WERI-Rb-1 (cell line): ENCODE measurements around the gene MAD1L1.
A peak's percentile ranks its signal among the peaks of the same experiment; 100 is the strongest.
"Not testable (repeated sequence)": the region's sequence is repeated elsewhere in the genome, so short reads cannot be mapped to it uniquely, and the experiment has no call there.

Source experiments
- DNase-seq: peaks from one replicate; pipeline ENCODE4 v3.0.0-alpha.2; 2020
- H3K27ac ChIP-seq: fragments of 250-450 bp; sonication (Bioruptor Pico); 2 replicates; pipeline ENCODE4 v1.5.1; 2020; ENCODE audit warnings: mild to moderate bottlenecking, moderate library complexity
- H3K27me3 ChIP-seq: fragments of 250-450 bp; sonication (Bioruptor Pico); 2 replicates; pipeline ENCODE4 v1.5.1; 2021; ENCODE audit warnings: mild to moderate bottlenecking, low read depth, moderate library complexity; ENCODE audit not compliant: insufficient read depth, severe bottlenecking
- H3K36me3 ChIP-seq: fragments of 250-450 bp; sonication (Bioruptor Pico); 2 replicates; pipeline ENCODE4 v1.5.1; 2020; ENCODE audit warnings: mild to moderate bottlenecking, moderate library complexity
- H3K4me3 ChIP-seq: 2 replicates; pipeline ENCODE4 v1.5.1; 2011; ENCODE audit warnings: low read depth, mild to moderate bottlenecking, control low read depth, low read length
- H3K9me3 ChIP-seq: fragments of 250-450 bp; sonication (Bioruptor Pico); 2 replicates; pipeline ENCODE4 v1.5.1; 2021; ENCODE audit warnings: mild to moderate bottlenecking, moderate library complexity; ENCODE audit not compliant: severe bottlenecking
- CTCF ChIP-seq: IDR thresholded peaks from 2 replicates; pipeline ENCODE4 v1.5.1; 2011; ENCODE audit warnings: low read depth, mild to moderate bottlenecking, control low read depth, inconsistent platforms, low read length

MAD1L1 gene

GRCh38 chr7:1864161-1864940, 368.4 kb downstream of the MAD1L1 start:
- DNase-seq, result peak; percentile 31
- Histone ChIP-seq H3K27ac (no peak overlapping the region), H3K4me3 (no peak overlapping the region), H3K9me3 (no peaks in the 10 kb centered on the region), H3K36me3 (no peaks in the 10 kb centered on the region), H3K27me3 (no peaks in the 10 kb centered on the region)
- no peak for TF ChIP-seq CTCF

- DNase-seq, result no peak
- no peak overlapping the region for H3K4me3 ChIP-seq
- TF ChIP-seq CTCF, result no peak
- no peak overlapping the region for H3K27ac ChIP-seq
- H3K27me3 ChIP-seq, result no peaks in the 10 kb centered on the region
- no peaks in the 10 kb centered on the region for H3K36me3 ChIP-seq
- H3K9me3 ChIP-seq, result no peaks in the 10 kb centered on the region
These were observed 369.4 kb downstream of the MAD1L1 start for GRCh38 chr7:1863091-1863900.

- Histone ChIP-seq H3K27ac (no peak overlapping the region), H3K36me3 (no peaks in the 10 kb centered on the region)
- DNase-seq, result no peak
These were observed 370.2 kb downstream of the MAD1L1 start for GRCh38 chr7:1862560-1862959.

GRCh38 chr7:1861799-1862458, 370.8 kb downstream of the MAD1L1 start:
- H3K27ac ChIP-seq, result no peak overlapping the region
- no peak for DNase-seq
- H3K27me3 ChIP-seq, result no peaks in the 10 kb centered on the region
- TF ChIP-seq CTCF, result no peak
- H3K9me3 ChIP-seq, result no peaks in the 10 kb centered on the region
- no peak overlapping the region for H3K4me3 ChIP-seq
- no peaks in the 10 kb centered on the region for H3K36me3 ChIP-seq

More at GRCh38 chr7:1862560-1862959, 370.2 kb downstream of the MAD1L1 start:
- Histone ChIP-seq H3K27me3 (no peaks in the 10 kb centered on the region), H3K9me3 (no peaks in the 10 kb centered on the region), H3K4me3 (no peak overlapping the region)
- TF ChIP-seq CTCF, result no peak

- H3K36me3 ChIP-seq, H3K9me3 ChIP-seq, H3K4me3 ChIP-seq, H3K27me3 ChIP-seq, H3K27ac ChIP-seq, DNase-seq: not testable (repeated sequence)
These were observed 371.6 kb downstream of the MAD1L1 start for GRCh38 chr7:1860881-1861798.
